Measurements from ENCODE around the gene CD99.

Gene CD99

DNA sequence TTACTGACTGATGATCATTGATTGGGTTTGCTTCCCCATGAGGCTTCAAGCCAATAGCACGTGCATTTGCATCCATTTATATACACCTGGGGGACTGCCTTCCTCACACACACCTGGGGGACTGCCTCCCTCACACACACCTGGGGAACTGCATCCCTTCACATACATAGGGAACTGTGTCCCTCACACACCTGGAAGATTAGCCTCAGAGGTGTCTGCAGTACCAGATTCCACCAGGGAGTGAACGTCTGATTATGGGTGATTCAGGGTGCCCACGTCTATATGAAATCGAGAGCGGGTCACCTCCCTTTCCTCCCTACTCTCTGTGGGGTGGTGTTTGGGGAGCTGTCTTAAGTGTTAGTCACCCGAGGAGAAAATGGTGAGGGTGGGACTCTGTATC lies 16.9 kb downstream of the CD99 start:
- no peaks in the 10 kb centered on the region for H3F3A ChIP-seq (ENCODE audit: insufficient read depth)
- TF ChIP-seq, protein P1, sequence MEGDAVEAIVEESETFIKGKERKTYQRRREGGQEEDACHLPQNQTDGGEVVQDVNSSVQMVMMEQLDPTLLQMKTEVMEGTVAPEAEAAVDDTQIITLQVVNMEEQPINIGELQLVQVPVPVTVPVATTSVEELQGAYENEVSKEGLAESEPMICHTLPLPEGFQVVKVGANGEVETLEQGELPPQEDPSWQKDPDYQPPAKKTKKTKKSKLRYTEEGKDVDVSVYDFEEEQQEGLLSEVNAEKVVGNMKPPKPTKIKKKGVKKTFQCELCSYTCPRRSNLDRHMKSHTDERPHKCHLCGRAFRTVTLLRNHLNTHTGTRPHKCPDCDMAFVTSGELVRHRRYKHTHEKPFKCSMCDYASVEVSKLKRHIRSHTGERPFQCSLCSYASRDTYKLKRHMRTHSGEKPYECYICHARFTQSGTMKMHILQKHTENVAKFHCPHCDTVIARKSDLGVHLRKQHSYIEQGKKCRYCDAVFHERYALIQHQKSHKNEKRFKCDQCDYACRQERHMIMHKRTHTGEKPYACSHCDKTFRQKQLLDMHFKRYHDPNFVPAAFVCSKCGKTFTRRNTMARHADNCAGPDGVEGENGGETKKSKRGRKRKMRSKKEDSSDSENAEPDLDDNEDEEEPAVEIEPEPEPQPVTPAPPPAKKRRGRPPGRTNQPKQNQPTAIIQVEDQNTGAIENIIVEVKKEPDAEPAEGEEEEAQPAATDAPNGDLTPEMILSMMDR (IDR thresholded peaks at IDR 0.05; ENCODE audit: insufficient read depth, low read length, poor library complexity, severe bottlenecking), result no peak
- TF ChIP-seq EZH2phosphoT487 (conservative IDR thresholded peaks at IDR 0.05; ENCODE audit: low read length), result no peak
- no peak overlapping the region for H3K9ac ChIP-seq (ENCODE audit: low read length)
- no peak overlapping the region for H3K27ac ChIP-seq (ENCODE audit: low read depth, low read length)
- no peaks in the 10 kb centered on the region for H3K9me3 ChIP-seq (ENCODE audit: insufficient read depth, low read length)
- no peaks in the 10 kb centered on the region for H3K9me2 ChIP-seq (replicated peaks; ENCODE audit: insufficient read depth, low read length)
- H3K79me2 ChIP-seq (ENCODE audit: insufficient read depth, low read length), result no peaks in the 10 kb centered on the region
- H3K4me2 ChIP-seq (ENCODE audit: low read depth, low read length, poor library complexity, severe bottlenecking), result no peak overlapping the region
- H3K36me3 ChIP-seq (ENCODE audit: low read length), result no peaks in the 10 kb centered on the region
- H3K27me3 ChIP-seq (ENCODE audit: low read length), result no peaks in the 10 kb centered on the region
- H3K4me3 ChIP-seq (ENCODE audit: insufficient read depth, low read length, poor library complexity, severe bottlenecking), result no peak overlapping the region
- H4K20me1 ChIP-seq (ENCODE audit: low read depth, low read length), result no peaks in the 10 kb centered on the region
- H2AFZ ChIP-seq (ENCODE audit: low read depth, low read length, severe bottlenecking), result no peak overlapping the region

DNA sequence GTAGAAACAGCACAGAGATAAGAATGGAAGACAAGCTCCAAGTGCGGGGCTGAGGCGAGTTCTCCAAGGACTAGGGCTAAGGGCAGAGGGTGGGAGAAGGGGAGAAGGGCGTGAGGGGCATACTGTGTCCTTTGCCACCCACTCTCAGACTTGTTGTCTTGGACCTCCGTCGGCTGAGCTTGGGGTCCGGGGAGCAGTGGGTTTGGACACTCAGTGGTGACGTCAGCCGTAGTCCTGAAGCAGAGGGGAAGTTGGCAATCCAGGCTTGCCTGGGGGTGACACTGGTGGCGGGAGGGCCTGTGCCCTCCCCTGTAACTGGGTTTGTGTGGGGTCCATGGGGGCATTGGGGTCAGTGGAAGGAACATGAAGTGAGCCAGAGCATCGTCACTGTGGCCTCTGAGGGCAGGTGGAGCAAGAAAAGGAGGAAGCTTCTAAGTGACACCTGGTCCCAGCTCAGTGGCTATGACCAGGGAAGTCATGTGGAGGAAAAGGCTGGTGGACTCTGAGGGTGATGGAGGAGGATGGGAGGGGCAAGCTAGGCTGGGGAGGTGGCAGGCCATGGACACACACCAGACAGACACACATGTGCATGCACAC lies 17.6 kb downstream of the CD99 start:
- Histone ChIP-seq H3K27me3 (ENCODE audit: low read length) (no peaks in the 10 kb centered on the region), H4K20me1 (ENCODE audit: low read depth, low read length) (no peaks in the 10 kb centered on the region), H3K36me3 (ENCODE audit: low read length) (no peaks in the 10 kb centered on the region), H2AFZ (ENCODE audit: low read depth, low read length, severe bottlenecking) (no peak overlapping the region), H3K9me3 (ENCODE audit: insufficient read depth, low read length) (no peaks in the 10 kb centered on the region), H3K79me2 (ENCODE audit: insufficient read depth, low read length) (no peaks in the 10 kb centered on the region), H3K4me3 (ENCODE audit: insufficient read depth, low read length, poor library complexity, severe bottlenecking) (no peak overlapping the region), H3K9me2 (replicated peaks; ENCODE audit: insufficient read depth, low read length) (no peaks in the 10 kb centered on the region), H3K27ac (ENCODE audit: low read depth, low read length) (no peak overlapping the region), H3K4me2 (ENCODE audit: low read depth, low read length, poor library complexity, severe bottlenecking) (no peak overlapping the region), H3F3A (ENCODE audit: insufficient read depth) (no peaks in the 10 kb centered on the region), H3K9ac (ENCODE audit: low read length) (no peak overlapping the region)
- TF ChIP-seq EZH2phosphoT487 (conservative IDR thresholded peaks at IDR 0.05; ENCODE audit: low read length), result no peak
- TF ChIP-seq, protein P1 (IDR thresholded peaks at IDR 0.05; ENCODE audit: insufficient read depth, low read length, poor library complexity, severe bottlenecking), result no peak

DNA sequence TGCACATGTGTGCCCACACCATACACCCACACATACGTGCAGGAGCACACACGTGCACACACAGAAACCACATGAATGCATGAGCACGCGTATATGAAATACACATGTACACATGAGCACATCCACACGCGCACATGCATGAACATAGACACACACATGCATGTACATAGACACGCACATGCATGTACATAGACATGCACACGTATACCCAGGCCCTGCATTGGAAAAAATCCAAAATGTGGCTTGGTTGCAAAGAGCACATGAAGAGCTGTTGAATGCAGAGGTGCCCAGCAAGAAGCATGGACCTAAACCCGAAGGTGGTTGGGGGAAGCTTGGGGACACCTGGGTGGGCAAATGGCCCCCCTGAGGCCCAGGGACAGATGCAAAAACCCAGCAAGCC lies 18.5 kb downstream of the CD99 start:
- no peaks in the 10 kb centered on the region for H3K79me2 ChIP-seq (ENCODE audit: insufficient read depth, low read length)
- no peaks in the 10 kb centered on the region for H3F3A ChIP-seq (ENCODE audit: insufficient read depth)
- no peaks in the 10 kb centered on the region for H3K27me3 ChIP-seq (ENCODE audit: low read length)
- H3K9me2 ChIP-seq (replicated peaks; ENCODE audit: insufficient read depth, low read length), result no peaks in the 10 kb centered on the region
- no peaks in the 10 kb centered on the region for H3K36me3 ChIP-seq (ENCODE audit: low read length)
- H3K27ac ChIP-seq (ENCODE audit: low read depth, low read length), result no peak overlapping the region
- H4K20me1 ChIP-seq (ENCODE audit: low read depth, low read length), result no peaks in the 10 kb centered on the region
- H3K4me3 ChIP-seq (ENCODE audit: insufficient read depth, low read length, poor library complexity, severe bottlenecking), result no peak overlapping the region
- no peak overlapping the region for H3K4me2 ChIP-seq (ENCODE audit: low read depth, low read length, poor library complexity, severe bottlenecking)
- no peaks in the 10 kb centered on the region for H3K9me3 ChIP-seq (ENCODE audit: insufficient read depth, low read length)
- TF ChIP-seq EZH2phosphoT487 (conservative IDR thresholded peaks at IDR 0.05; ENCODE audit: low read length), result no peak
- TF ChIP-seq, protein P1 (IDR thresholded peaks at IDR 0.05; ENCODE audit: insufficient read depth, low read length, poor library complexity, severe bottlenecking), result no peak
- no peak overlapping the region for H2AFZ ChIP-seq (ENCODE audit: low read depth, low read length, severe bottlenecking)
- H3K9ac ChIP-seq (ENCODE audit: low read length), result no peak overlapping the region

All from SU-DHL-6 (cell line).